GM18907 (cell line): ENCODE results near the gene PTPN7.
"Not testable (repeated sequence)": the region's sequence is repeated elsewhere in the genome, so short reads cannot be mapped to it uniquely, and the experiment has no call there.

Experiments used
- ATAC-seq: cut with Tn5 transposase; IDR thresholded peaks from one replicate; pipeline ENCODE4 v1.9.1; 2021; ENCODE audit warnings: mild to moderate bottlenecking, moderate library complexity; ENCODE audit not compliant: unreplicated experiment

Gene PTPN7

GRCh38 chr1:202133001-202133400 is 27.4 kb downstream of the PTPN7 start:
- no peak for ATAC-seq

DNA sequence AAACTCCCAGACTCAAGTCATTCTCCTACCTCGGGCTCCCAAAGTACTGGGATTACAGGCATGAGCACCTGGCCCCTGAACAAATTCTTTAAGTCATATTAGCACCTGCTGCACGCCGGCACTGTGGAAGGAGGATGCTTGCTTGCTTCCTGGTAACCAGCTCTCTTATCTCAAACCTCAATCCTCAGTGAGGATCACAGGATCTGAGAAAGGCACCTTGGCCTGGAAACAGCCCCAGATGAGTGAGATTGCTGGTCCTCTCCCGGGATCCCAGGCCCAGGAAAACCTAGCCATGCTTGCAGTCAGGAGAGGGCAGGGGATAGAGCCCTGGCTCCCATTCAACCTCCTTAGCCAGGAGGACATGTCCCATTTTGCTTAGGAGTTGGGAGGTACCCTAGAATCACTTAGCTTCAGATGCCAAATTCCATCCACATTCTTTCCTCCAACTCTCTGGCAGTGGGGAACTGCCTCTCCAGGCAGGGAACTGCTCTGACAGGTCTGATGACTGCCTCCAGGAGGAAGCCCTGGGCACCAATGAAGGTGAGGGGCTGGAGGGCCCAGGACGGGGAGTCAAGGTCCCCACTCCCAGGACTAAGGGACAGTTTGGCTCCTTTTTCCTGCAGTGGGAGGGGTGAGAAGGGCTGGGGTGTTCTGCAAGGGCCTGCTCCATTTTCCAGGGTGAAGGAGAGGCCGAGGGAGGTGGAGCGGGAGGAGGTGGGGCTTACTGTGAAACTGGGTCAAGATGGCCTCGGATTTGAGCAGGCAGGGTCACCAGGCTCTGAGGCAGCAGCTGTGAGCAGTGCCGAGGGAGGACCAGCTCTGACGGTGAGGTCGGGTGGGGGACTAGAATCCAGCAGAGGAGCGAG is 28.2 kb downstream of the PTPN7 start:
- ATAC-seq = no peak

DNA sequence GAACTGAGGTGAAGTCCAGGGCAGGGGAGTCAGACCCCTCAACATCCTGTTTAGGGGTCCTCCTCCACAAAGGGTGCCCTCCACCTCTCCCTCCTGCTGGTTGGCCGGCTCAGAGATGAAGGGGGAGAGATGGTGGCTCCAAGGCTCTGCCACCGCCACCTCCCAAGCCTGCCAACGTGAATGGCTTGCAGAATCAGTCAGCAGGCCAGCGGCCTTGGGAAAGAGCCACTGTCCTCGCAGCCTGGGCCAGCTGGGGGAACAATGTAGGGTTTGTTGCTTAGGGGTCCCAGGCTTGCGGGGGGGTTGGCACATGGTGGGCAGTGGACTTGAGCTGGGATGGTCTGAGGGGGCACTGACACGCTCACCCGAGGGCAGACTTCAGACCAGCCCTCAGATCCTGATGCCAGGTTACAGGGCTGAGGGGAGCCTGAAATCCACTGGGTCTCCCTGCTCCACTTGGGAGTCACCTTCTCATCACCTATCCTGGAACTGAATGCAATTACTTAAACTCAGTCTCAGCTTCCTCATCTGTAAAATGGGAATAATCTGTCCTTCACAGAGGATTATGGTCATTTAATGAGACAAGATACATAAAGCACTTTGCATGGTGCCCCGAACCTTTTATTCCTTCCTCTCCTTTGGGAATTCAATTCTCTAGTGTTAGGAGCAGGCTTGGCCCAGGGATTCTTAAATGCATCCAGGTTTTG is 29.4 kb downstream of the PTPN7 start:
- ATAC-seq = no peak

- no peak for ATAC-seq
Measured at GRCh38 chr1:202130297-202130721, 30.1 kb downstream of the PTPN7 start.

DNA sequence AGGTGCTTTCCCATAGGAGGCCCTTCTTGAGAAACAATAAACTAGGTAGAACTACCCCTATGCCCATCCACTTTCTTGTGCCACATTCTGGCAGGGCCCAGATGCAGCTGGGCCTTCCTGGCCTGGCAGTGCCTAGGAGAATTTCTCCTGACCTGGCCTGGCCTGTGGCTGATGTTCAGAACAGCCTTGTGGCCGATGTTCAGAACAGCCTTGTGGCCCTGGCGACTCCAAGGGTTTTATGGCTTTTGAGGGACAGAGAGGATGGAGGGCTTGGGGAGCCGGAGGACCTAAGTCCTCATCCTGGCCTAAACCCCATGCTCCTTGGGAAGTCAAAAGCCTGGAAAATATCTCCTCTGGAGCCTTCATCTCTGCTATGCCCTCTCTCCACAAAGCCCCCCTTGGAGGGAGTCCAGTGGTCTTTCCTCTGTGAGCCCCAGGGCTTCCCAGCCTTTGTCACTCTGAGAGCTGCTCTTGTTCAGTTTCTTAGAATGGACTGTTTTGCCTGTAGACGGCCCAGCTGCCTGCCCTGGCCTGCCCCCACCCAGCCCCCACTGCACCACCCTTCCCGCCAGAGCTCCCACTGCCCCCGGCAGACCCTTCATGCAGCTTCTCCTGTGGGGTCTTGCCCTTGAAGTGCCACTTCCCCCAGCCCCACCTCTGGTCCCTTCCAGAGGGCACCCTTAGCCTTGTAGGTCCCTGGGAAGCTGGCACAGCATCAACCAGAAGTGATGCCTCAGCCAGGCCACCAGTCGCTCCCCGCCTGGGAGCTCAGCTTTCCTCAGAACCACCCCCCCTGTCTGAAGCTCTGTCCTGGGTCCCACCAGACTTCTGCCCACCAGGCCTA is 30.7 kb downstream of the PTPN7 start:
- ATAC-seq = no peak

DNA sequence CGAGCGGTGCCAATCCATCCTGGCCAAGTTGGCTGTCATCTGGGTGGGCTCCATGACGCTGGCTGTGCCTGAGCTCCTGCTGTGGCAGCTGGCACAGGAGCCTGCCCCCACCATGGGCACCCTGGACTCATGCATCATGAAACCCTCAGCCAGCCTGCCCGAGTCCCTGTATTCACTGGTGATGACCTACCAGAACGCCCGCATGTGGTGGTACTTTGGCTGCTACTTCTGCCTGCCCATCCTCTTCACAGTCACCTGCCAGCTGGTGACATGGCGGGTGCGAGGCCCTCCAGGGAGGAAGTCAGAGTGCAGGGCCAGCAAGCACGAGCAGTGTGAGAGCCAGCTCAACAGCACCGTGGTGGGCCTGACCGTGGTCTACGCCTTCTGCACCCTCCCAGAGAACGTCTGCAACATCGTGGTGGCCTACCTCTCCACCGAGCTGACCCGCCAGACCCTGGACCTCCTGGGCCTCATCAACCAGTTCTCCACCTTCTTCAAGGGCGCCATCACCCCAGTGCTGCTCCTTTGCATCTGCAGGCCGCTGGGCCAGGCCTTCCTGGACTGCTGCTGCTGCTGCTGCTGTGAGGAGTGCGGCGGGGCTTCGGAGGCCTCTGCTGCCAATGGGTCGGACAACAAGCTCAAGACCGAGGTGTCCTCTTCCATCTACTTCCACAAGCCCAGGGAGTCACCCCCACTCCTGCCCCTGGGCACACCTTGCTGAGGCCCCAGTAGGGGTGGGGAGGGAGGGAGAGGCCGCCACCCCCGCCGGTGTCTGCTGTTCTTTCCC is 32.4 kb downstream of the PTPN7 start:
- ATAC-seq = no peak

- ATAC-seq = no peak
Measured at GRCh38 chr1:202127061-202127460, 33.3 kb downstream of the PTPN7 start.

DNA sequence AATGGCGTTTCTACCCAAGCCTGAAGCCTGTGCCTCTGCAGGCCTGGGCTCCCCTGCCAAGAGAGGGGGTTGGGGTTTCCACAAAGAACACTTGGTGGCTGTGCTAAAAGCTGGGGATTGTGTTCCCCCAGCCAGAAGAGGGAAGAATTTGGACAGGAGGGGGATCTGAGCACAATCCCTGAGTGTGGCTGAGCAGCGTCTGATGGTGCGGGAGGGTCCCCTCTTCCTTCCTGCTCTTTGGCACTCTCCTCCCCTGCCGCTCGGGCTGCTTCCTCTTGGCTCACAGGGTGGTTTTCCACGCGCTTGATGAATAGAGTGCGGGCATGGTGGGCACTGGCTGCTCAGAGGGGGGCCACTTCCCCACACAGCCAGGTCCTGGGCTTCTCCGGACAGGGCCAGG is 34.0 kb downstream of the PTPN7 start:
- no peak for ATAC-seq

DNA sequence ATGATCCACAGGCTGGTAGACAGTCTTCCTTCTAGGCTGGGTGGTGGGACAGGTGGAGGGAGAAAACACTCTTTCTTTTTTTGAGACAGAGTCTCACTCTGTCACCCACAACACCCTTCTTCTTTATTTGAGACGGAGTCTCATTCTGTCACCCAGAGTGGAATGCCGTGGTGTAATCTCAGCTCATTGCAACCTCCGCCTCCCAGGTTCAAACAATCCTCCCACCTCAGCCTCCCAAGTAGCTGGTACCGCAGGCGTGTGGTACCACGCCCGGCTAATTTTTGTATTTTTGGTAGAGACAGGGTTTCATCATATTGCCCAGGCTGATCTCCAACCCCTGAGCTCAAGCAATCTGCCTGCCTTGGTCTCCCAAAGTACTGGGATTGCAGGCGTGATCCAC is 34.8 kb downstream of the PTPN7 start:
- ATAC-seq = no peak

GRCh38 chr1:202124142-202124541 is 36.3 kb downstream of the PTPN7 start:
- ATAC-seq = no peak

DNA sequence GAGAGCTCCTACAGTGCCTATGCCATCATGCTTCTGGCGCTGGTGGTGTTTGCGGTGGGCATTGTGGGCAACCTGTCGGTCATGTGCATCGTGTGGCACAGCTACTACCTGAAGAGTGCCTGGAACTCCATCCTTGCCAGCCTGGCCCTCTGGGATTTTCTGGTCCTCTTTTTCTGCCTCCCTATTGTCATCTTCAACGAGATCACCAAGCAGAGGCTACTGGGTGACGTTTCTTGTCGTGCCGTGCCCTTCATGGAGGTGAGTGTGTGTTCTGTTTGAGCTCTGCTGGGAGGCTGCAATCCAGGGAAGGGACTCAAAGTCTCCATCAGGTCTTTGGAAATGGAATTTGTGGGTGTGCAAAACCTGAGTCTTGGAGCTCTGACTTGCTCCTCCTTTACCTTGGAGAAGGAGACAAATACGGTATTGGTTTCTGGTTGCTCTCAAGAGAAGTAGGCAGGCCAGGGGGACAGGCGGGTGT is 37.0 kb downstream of the PTPN7 start:
- no peak for ATAC-seq

DNA sequence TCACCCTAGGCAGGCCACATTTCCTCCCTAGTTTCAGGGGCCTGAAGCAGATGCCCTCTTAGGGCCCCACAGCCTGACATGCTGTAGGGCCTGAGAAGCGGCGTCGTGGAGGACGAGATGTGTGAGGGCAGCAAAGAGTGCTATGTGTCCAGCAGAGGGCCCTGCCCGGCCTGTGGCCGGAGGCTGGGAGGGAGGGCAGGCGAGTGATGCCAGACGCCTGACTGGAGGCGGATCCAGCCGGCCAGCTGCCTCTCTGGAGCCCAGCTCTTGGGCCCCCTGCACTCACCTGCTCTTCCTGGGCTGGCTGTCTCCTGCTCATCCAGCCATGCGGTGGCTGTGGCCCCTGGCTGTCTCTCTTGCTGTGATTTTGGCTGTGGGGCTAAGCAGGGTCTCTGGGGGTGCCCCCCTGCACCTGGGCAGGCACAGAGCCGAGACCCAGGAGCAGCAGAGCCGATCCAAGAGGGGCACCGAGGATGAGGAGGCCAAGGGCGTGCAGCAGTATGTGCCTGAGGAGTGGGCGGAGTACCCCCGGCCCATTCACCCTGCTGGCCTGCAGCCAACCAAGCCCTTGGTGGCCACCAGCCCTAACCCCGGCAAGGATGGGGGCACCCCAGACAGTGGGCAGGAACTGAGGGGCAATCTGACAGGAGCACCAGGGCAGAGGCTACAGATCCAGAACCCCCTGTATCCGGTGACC is 37.6 kb downstream of the PTPN7 start, which contains the start of gene GPR37L1:
Gene GPR37L1, plus strand, starts transcription at position 279 of the 697 bp plus-strand sequence. Its CDS starts 47 bp downstream, at position 326.
- no peak for ATAC-seq

- no peak for ATAC-seq
Measured at GRCh38 chr1:202121006-202121405, 39.4 kb downstream of the PTPN7 start.

GRCh38 chr1:202117898-202118371 is 42.5 kb downstream of the PTPN7 start:
- no peak for ATAC-seq

DNA sequence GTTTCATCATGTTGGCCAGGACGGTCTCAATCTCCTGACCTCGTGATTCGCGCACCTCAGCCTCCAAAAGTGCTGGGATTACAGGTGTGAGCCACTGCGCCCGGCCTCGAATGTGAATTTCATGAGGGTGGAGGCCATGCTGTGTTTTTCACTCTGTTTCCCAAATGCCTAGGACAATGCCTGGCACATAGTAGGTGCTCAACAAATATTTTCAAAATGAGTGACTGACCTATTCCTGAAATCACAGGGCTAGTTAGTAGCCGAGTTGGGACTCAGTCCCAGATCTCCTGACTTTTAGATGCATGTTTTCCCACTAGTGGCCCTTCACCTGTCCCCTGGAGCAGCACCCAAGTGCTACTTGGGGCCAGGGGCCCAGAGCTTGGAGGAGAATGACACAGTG is 44.1 kb downstream of the PTPN7 start:
- no peak for ATAC-seq

GRCh38 chr1:202113690-202114300 is 46.6 kb downstream of the PTPN7 start:
- no peak for ATAC-seq

GRCh38 chr1:202112859-202113689 is 47.3 kb downstream of the PTPN7 start:
- no peak for ATAC-seq

GRCh38 chr1:202111589-202111988 is 48.8 kb downstream of the PTPN7 start:
- not testable (repeated sequence) for ATAC-seq
